NCI-H2081 treated with DMSO at 0.1 percent for 48 hours (cell line): Measurements from ENCODE around the gene APP.

Experiments used
- DNase-seq: peaks from one replicate; lab custom pipeline; 2025; lab: John Stamatoyannopoulos, UW

Gene APP

DNA sequence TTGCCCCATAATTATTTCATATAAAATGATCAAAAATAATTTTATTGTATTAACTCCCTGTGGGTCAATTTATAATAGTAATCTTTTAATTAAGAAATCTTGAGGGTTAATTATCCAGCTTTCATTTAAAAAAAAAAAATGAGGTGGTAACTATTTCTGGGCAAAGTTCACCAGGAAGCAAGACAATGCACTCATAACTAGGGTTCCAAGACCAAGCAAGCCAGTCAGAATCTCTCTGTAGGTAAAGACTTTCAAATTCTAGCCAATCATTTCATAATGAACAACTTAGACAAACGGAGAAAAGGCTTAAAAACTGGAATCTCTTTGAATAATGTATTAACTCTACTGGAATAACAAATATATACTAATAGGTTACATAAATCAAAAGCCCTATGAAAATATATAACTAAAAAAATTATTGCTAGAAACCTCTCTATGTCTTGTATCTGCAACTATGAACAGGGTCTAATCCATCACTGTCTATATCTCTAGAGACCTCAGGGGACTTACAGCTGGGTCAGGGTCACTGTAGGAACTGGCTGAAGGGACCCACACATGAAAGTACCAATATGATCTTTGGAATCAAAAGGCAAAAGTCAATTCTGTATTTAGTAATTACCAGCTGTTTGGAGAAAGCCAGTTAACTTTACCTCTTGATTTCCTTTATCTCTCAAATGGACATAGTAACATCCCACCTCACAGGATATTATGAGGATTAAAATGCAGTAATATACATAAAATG lies 43.3 kb downstream of the APP start:
- no peak for DNase-seq

DNA sequence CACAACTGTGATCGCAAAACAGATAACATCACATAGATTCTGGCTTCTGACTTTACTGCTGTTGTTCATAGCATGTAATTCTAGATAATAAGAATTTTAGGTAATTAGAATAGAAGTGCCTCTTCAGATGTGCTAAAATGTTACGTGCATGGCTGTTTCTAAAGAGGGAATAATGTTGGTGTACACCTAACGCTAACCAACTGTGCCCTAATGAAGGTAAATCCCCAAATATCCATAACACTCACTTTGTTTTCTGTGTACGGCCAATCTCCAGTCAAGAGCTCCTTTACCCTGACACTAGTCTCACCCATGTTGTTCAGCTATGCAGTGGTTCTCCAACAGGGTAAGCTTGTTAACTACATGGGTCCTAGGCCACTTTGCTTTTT lies 44.4 kb downstream of the APP start:
- DNase-seq = no peak

DNA sequence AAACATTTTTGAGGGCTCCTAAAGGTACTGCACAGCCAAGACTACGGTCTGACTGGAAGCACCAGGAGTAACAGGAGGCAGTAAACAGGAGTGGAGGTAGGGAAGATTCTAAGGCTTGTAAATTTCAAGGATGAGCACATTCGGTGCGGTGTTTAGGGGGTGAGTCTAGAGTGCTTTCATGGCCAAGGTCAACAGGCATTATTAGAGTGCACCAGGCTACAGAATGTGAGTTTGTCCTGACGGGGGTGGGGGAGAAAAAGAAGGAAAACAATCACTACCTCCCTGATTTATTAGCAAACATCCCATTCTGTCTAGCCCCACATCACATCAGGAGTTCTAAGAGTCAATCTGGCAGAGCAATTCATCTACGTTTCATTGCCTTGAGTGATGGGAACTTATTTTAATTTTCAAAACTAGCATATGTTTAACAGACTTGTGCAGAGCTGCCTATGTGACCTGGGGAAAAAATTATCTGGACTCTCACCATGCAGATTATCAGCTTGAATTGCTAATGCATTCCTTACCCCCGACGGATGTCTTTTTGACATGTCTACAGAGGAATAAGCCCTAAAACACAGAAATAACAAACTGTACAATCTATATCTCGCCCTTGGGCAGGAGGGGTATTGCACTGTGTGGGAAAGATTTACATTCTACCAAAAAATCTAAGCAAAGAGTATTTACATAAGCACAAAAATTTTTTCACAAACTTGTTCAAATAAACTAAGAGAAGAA lies 45.0 kb downstream of the APP start:
- DNase-seq = no peak

DNA sequence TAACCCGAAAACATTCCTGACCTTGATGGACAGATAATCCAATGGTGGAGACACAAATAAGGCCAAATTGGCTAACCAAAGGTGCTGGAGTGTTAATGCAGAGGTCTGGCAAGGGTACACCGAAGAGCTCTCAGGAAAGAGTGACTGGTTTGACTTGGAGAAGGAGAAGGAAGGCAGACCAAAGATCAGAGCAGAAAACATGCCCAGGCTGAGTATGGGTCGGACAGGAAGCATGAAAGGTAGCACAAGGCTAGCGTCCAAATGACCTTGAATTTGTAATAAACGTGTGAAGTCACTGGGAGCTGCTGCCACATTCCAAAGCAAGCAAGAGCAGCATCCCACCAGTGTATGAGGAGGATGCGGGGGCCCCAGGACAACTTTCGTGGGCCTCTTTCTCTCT lies 45.7 kb downstream of the APP start:
- DNase-seq = no peak

DNA sequence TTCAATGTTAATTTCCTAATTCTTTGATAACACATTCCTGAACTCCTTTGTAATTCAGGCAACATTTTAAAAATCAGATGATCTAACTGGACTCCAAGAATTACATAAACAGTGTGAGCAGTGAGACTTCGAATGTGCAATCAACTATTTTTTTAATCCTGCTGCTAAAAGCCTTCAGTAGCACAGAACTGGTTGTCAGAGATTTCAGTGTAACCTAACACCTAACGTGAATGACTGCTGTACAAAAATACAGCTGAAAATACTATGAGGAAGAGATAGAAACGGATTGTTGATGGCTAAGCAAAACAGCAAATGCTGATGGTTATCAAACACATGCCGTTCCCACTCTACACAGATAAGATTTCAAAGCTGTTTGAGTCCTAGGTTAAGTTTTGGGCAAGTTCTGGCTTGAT lies 46.1 kb downstream of the APP start:
- DNase-seq = no peak

DNA sequence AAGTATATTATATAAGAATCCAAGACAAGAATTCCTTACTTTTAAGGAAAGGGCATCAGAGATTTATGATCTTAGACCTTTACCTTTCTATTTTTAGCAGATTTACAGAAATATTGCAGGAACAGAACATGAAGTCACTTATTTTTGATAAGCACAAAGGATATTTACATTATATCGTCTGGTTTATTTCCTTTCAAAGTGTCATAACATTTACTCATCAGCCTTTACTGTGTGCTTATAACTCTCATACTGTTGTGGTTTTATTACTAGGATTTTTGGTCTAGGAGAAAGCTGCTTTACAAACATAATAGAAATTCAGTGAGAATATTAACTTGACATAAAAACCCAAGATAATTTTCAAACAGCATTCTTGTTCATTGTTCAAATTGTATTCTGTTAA lies 47.6 kb downstream of the APP start:
- no peak for DNase-seq

DNA sequence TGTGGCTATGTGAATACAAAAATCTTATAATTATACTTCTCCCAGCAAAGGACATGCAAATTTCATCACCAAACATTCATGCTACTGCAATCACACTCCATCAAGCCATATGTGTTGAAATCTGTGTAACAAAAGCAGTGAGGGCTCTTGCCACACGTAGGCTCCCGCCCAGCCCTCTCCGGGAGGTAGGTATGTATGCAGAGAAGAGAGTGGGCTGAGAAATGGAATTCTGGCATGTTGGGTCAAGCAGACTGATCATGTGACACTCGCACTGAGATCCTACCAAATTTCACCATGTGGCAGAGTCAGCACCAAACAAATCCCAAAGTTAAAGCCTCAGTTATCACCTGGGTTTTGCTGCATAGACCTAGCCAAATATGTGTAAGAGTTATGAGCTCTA lies 49.7 kb downstream of the APP start:
- no peak for DNase-seq

DNA sequence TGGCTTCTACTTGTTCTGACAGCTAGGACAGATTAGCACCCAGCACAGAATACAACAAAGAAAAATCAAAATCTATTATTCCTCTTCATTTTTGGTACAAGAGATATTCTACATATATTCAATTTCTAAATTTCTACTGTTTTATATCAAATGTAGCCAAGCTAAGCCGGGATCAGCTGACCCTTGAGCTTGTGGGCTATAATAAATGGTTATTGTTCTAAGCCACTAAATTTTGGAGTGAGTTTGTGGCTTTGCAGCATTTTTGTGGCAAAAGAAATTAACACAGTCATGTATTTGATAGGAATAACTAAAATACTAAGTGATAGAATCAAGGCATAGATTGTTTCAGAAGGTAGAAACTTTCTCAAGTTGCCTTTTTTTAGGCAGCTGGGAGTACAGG lies 50.7 kb downstream of the APP start:
- no peak for DNase-seq

DNA sequence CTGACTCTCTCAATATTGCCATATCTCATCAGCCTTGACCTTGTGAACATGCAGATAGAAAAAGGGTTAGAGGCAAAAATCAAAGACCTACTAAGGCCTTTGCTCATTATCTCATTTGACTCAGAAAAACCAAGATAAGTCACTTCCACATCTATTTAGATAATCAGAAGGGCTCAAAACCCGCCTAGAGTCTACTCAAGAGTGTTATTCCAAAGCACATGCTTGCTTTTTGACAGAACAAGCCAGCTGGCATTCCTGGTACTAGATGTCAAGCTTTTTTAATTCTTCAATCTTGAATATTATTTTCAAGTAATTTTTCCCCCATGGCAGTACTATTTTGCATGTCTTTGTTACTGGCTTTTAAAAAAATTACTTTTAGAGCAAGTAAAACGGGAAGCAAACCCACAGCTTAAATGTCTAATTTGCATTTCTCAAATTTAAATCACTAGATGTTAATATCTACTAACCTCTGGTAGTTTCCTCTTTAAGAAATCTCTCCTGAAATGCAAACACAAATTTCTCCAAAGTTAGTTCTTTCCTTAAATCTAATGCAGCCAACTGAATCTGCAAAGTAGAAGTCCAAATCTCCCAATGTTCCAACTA lies 51.5 kb downstream of the APP start:
- no peak for DNase-seq

DNA sequence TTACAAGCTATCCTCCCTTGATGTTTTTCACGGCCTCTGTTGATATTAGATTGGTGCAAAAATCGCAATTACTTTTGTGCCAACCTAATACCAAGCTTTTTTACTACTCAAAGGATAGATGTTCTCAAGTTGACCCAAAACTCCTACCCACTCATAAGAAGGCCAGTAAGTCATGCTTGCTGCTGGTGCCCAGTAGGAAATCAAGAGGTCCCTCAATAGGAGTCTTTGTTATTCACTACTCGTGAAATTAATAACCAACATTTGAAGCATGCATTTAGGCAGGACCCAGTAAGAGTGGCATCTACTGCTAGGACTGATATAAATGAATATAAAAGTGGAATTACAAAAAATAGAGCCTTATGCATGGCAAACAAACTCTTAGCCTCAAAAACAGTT lies 52.6 kb downstream of the APP start:
- no peak for DNase-seq

DNA sequence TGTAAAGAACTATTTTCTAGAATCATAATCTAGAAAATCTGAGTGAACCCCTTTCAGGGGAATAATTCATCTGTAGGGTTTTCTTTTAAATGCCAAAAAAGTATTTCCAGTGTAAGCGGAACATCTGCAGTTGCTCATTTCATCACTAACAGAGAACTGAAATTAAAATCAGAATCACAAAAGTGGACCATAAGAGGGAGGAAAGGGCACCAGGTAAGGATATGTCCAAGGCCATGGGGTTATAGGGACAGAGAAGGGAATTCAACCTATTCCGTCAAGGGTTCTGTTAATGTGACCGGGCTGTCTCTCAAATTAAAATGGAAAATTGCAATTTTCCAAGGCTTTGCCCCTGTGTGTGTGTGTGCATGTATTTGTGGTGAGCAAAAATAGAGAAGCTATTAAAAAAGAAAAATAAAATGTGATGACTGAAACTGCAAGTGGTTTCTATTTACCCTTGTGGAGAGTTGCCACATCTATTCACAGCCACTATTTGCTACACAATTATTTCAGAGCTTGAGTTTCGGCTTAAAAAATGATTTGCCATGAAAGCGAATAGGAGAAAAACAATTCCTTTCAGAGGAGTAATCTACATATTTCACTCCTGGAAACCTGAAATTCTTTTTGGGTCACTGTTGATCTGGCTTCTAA lies 53.1 kb downstream of the APP start:
- peak; percentile 60 for DNase-seq

DNA sequence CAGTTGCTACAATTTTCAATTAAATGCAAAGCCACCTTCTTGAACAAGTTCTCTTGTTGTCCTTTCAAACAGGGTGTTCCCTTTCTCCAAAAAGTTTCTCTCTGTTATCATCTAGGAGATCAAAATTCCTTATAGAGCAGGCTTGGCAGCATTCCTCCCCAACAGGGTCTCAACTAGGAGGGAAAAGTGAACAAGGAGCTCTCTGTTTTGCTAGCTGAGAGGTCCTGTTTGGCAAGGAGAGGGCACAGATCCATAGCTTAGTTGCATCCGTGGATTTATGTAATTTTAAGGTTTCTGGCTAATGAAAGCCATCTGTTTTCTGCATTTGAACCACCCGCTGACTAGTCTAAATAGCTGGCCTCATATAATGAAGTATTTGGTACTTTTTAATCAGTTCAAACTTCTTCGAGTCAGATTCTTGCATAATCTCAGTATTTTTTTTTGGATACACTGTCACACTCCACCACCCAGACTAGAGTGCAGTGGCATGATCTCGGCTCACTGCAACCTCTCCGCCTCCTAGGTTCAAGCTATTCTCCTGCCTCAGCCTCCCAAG lies 54.0 kb downstream of the APP start:
- no peak for DNase-seq

DNA sequence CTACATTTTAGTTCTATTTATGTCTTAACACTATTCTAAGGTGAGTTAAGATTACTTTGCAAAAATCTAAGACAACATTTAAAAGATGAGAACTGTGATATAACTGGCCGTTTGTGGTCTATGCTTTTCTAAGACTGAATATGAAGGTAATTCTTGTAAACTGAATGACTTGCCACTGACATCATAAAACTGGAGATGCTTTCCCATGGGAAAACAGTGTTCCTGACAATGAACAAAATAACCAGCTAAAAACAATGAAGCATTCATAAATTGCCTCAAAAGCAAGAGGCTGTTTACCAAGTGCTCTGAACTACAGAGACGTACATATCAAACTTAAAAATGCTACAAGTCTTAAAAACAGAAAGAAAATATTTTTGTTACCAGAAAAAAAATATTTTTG lies 54.7 kb downstream of the APP start:
- DNase-seq = no peak

DNA sequence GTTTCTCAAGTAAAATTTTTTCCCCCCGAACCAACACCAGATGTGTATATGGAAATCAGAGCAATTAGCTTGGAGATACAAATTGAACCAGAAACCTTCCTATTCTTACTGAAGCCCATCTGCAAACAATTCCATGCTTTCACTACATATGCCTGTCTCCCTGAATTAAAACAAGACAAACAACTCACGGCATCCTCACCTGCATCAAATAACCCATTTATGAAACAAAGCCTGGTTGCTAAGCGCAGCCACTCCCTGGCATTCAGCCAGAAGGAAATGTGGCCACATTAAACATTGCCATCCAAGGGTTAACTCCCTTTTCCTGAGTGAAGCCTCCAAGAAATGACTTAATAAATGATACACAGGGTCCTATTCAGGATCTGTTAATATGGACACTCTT lies 55.3 kb downstream of the APP start:
- DNase-seq = peak; percentile 91

DNA sequence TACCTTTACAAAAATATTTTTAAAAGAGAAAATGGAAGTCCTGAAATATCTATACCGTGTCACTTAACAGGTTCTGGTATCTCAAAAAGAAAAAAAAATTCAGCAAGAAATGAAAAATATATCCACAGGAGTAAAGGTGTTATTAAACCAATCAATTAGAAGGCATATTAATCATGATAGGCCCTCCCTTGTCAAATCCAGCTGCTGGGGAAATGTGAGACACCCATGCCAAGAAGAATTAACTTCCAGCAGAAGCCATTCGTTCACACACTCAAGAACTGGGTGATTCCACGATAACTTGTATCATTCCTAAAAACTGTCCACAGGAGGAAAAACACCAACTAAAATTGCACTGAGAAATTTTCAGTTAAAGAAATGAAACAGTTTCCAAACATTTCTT lies 57.6 kb downstream of the APP start:
- no peak for DNase-seq

DNA sequence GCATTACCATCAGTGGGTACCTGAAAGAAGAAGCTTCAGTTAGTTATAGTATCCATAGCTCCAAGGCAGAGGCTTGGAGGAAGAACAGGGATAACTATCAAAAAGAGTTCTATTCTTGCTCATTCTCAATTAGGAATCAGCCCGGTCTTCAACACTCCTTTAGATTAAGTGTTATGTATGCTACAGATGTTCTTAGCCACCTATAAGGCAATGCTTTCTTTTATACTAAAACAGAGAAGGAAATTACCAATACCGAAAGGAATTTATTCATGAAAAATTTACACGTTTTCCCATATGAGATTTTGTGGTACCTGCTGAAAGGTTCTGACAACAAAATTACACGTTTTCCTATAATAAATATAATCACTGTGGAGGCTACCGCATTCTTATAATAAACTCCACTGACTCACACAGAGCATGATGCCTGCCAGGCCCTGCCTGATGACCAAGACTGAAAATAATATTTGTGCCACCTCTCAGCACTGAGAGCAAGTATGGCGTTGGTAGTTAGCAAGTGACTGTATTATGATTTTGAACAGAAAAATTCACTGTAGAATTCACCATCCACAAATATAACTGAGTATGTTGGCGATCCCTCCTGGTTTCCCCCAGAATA lies 58.3 kb downstream of the APP start:
- DNase-seq = no peak

DNA sequence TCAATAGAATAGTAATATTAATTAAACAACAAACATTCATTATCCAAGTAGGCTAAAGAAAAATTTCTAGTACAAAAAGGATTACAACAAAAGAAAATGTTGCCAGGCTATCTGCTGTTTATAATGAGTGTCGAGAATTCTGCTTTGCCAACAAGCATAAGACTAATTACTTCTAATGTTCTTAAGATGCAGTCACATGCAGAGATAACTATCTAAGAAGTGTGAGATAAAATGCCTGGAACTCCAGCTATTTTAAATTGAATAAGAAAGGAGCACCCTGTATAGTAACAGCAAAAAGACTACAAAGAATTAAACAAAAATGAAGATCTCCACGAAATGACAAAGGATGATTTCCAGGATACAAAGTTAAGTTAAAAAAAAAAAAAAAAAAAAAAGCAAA lies 59.9 kb downstream of the APP start:
- DNase-seq = no peak

DNA sequence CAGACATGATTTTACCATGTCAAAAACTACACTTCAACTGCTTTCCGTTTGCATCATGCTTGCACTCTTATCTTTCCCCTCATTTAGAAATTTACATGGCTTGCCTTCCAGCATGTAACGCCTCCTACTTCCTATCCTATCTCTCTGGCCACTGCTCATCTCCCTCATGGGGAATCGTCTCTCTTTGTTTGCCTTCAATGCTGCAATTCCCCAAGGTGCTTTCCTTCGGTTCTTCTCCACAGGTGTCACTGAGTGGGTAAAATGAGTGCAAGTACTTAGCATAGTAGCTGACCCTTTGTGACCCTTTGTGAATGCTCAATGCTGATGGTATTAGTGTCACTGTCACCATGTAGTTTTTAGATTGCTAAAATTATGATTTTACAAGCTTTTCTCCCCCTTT lies 63.1 kb downstream of the APP start:
- DNase-seq = no peak

DNA sequence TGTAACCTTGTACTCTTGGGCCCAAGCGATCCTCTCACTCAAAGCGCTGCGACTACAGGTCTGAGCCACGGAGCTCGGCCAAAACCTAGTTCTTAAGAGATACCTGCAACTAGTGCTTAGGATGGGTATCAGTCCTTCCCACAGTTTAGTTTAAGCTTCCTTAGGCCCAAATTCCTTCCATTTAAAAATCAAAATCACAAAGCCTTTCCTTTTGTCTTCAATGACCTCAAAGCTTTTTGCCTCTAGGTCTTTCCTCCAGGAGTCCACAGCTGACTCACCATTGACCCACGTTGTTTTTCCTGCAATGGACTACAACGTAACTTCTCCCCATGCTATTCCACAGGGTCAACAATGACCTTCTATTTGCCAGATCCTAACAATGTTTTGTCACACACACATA lies 64.0 kb downstream of the APP start:
- DNase-seq = no peak

DNA sequence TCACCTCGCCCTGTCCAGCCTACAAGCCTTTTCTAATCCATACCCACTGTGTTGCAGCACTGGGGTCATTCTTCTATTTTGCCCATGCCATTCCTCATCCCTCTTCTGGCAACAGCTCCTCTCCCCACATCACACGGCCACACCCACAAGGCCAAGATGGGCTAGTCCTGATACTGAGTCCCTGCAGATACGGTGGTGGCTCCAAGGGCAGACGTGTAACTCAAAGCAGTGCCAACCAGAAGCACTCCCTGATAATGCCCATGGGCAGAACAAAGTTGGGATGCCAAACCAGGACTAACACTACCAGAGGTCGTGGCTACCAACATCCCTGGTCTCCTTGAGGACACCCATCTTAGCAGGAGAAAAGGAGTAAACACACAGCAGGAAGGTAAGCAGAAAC lies 64.8 kb downstream of the APP start:
- no peak for DNase-seq

DNA sequence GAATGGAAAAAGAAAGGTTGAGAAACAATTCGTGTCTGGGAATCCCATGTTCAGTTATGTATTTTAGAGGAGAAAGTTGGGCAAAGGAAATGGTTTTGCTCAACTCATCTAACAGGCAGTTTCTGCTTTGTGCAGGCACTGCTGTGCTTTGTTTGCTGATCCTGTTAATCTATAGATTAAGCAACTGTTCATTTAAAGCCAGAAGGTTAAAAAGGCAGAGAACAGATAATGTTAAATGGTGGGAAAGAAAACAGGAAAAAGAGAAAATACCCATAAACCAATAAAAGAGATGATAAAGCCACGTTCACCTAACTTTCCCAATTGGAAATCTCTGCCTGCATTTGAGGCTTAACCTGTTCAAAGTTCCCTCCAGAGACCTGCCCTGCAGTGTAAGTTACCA lies 70.0 kb downstream of the APP start:
- DNase-seq = no peak

DNA sequence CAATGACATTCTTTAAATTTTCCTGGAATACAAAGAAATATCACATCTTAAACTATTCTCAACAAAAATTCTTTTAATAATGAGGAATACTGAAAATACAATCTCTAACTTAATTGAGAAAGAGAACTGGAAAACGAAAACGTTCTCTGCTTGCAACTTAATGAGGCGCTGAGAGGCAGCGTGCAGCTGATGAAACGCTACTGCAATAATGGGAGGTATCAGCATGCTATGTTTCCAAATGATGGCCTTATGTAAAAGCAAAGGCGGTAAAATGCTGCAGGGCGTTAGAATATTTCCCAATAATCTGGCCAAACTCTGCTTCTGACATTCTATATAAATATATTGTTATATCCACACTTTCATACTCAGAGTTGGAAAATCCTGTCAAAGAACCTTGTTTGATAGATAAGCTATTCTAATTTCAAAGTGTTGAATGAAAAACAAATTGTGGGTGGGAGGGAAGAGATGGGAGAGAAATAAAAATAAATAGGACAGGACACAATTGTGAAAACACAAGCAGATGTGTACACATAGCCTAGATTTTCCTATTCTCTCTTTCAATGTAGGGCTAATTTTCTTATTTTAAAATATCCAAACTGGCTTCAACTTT lies 70.9 kb downstream of the APP start:
- no peak for DNase-seq
